Gastrocnemius medialis (tissue), 4 donors: ENCODE results near the gene METTL16.

Source experiments
- CTCF ChIP-seq, 5 experiments: fragments of 450-650 bp in 3 of 5; fragments of 200-600 bp in 2 of 5; sonication (generic) in 2 of 5; IDR thresholded peaks in 4 of 5; conservative IDR thresholded peaks in 1 of 5; 1 replicate in 4 of 5; 2 replicates in 1 of 5; pipeline ENCODE4 v1.5.1; 2016 to 2019; ENCODE audit warnings: antibody characterized with exemption in 5 of 5, mild to moderate bottlenecking in 3 of 5, moderate library complexity in 3 of 5
- POLR2A ChIP-seq, 2 donors: fragments of 450-650 bp; IDR thresholded peaks; one replicate each; pipeline ENCODE4 v1.6.1; 2017; ENCODE audit warnings: antibody characterized with exemption in 2 of 2, mild to moderate bottlenecking in 2 of 2, moderate library complexity in 2 of 2

GRCh38 chr17:2511138-2511461, 588 bp downstream of the METTL16 start:
- TF ChIP-seq CTCF (IDR thresholded peaks at IDR 0.05 in 4 of 5, conservative IDR thresholded peaks at IDR 0.05 in 1 of 5) (no peak), POLR2A (IDR thresholded peaks at IDR 0.05) (no peak)
